Epithelial cell of esophagus (primary cell): ENCODE measurements around the gene KLRF1.
A peak's percentile ranks its signal among the peaks of the same experiment; 100 is the strongest.

Source experiments
- DNase-seq: peaks from one replicate; pipeline ENCODE4 v3.0.0; 2010; ENCODE audit warnings: low read depth
- H3K4me3 ChIP-seq: 2 replicates; pipeline ENCODE4 v1.5.1; 2011; ENCODE audit warnings: mild to moderate bottlenecking, low read length, control low read depth
- CTCF ChIP-seq: IDR thresholded peaks from 2 replicates; pipeline ENCODE4 v1.5.1; 2011; ENCODE audit warnings: low read depth, mild to moderate bottlenecking, low read length, control low read depth, inconsistent platforms; ENCODE audit not compliant: insufficient read depth; ENCODE audit errors: missing control alignments

The KLRF1 gene

DNA sequence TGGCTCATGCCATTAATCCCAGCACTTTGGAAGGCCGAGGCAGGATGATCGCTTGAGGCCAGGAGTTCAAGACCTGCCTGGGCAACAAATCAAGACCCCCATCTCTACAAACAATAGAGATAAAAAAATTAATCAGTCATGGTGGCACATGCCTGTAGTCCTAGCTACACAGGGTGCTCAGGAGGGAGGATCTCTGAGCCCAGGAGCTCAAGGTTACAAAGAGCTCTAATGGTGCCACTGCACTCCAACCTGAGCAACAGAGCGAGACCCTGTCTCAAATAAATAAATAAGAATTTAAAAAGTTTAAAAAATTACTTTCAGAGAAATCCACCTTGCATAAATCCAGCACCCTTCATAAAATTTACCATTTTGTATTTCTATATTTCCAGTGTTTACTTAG is 2.2 kb downstream of the KLRF1 start:
- no peak for TF ChIP-seq CTCF
- no peak for DNase-seq
- H3K4me3 ChIP-seq = no peak overlapping the region

DNA sequence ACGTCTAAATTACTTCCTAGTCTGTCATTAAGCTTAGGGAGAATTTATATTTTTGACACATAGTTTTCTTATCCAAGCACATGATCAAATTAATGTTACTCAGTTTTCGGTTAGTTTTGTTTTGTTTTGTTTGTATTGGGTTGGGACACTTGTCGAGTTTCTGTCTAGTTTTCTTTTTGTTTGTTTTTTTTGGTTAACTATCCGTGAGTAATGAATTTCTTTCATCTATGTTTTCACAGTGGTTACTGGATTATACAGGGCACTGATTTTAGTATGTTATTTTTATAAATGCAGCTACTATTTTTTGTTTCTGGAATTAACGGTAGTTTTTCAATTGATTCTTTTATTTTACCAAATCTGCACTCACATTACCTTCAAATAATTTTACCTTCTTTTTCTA is 2.7 kb downstream of the KLRF1 start:
- H3K4me3 ChIP-seq = no peak overlapping the region
- DNase-seq = no peak
- TF ChIP-seq CTCF = no peak

DNA sequence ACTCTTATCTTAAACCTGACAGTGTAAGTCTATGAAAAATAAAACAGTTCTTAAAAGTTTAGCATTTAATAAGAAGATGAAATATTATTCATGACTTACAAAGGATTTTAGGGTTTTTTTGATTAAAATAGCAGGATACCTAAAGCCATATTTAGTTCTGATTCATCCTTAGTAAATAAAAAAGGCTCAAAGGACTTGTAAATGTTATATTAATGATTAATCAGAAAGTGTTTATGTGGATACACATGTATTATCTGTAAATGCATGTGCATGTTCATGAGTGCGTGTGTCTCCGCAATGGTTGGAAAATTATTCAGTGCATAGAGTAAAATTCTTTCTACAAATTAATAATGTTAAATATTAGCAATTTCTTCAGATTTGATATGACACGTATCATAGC is 4.4 kb downstream of the KLRF1 start:
- no peak overlapping the region for H3K4me3 ChIP-seq
- TF ChIP-seq CTCF = no peak
- no peak for DNase-seq

DNA sequence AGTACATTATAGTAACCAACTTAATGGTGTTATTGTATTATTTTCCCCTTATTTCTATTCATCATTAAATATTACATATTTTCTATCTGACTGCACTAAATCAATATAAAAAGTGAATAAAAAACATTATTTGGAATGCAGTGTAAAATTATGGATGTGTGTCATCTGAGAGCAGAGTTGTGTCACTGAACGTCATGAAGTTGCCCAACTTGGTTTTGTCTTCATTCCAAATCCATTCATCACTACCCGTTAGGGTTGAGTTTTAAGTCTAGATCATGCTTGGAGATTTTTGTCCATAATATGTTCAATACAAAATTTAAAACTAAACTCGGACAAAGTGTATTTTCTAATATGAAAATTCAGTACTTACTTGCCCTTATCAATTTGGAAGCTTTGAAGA is 16.1 kb downstream of the KLRF1 start:
- TF ChIP-seq CTCF = no peak
- peak; percentile 54 for DNase-seq
- no peak overlapping the region for H3K4me3 ChIP-seq

DNA sequence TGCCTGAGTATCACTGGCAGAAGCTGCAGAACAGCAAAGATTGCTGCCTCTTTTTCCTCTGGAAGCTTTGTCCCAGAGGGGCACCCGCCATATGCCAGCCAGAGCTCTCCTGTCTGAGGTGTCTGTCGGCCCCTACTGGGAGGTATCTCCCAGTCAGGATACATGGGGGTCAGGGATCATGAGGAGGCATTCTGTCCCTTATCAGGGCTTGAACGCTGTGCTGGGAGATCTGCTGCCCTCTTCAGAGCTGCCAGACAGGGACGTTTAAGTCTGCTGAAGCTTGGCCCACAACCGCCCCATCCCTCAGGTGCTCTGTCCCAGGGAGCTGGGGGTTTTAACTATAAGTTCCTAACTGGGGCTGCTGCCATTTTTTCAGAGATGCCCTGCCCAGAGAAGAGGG is 21.6 kb downstream of the KLRF1 start:
- no peak for DNase-seq
- no peak overlapping the region for H3K4me3 ChIP-seq
- no peak for TF ChIP-seq CTCF

DNA sequence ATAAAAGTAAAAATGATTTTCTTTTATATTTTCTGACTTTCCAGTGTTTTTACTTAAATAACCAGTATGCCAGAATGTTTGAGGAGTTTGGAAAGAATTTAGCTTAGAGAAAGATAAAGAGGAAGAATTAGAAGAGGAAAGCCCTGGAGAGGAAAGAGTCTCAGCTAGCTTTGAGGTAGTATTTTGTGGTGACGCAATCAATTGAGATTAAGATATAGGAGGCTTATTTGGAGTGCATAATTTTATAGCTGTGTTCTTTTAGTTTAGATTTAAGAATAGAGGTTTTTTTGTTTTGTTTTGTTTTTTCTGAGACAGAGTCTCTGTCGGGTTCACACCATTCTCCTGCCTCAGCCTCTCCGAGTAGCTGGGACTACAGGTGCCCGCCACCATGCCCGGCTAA is 23.8 kb downstream of the KLRF1 start:
- TF ChIP-seq CTCF = no peak
- no peak overlapping the region for H3K4me3 ChIP-seq
- DNase-seq = no peak

DNA sequence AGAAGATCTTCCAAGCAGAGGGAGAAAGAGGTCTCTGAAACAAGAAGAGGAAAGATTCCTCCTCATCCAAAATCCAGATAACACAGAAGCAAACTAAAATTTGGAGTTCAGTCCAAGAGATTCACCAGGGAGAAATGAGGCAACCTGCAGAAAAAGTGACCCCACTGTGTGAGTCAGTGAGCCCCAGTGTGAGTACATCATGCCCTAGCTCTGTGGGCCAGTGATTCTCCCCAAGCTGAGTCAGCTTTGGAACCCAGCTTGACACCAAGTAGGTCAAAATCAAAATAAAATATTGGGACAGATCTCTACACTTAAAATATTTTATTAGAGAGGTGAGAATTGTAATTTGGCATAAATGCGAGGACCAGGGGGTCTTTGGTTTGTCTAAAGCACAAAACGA is 24.6 kb downstream of the KLRF1 start:
- H3K4me3 ChIP-seq = no peak overlapping the region
- DNase-seq = peak; percentile 27
- TF ChIP-seq CTCF = no peak
